IPS-15b (cell line): ENCODE results near the gene MT1H.
"Not testable (repeated sequence)": the region's sequence is repeated elsewhere in the genome, so short reads cannot be mapped to it uniquely, and the experiment has no call there.

ENCODE experiments used
- H3K27me3 ChIP-seq: one replicate; pipeline ENCODE4 v1.6.1; 2013; ENCODE audit warnings: low read length; ENCODE audit not compliant: control insufficient read depth, insufficient read depth
- H3K36me3 ChIP-seq: one replicate; pipeline ENCODE4 v1.6.1; 2013; ENCODE audit warnings: low read length; ENCODE audit not compliant: control insufficient read depth, insufficient read depth
- H3K4me1 ChIP-seq: one replicate; pipeline ENCODE4 v1.6.1; 2013; ENCODE audit warnings: mild to moderate bottlenecking, low read length; ENCODE audit not compliant: control insufficient read depth, insufficient read depth
- H3K4me3 ChIP-seq: one replicate; pipeline ENCODE4 v1.5.1; 2013; ENCODE audit warnings: low read depth, low read length
- H3K9ac ChIP-seq: one replicate; pipeline ENCODE4 v1.6.1; 2013; ENCODE audit warnings: low read depth, mild to moderate bottlenecking, low read length
- H3K9me3 ChIP-seq: one replicate; pipeline ENCODE4 v1.6.1; 2013; ENCODE audit warnings: mild to moderate bottlenecking, low read length; ENCODE audit not compliant: control insufficient read depth, insufficient read depth

The MT1H gene

DNA sequence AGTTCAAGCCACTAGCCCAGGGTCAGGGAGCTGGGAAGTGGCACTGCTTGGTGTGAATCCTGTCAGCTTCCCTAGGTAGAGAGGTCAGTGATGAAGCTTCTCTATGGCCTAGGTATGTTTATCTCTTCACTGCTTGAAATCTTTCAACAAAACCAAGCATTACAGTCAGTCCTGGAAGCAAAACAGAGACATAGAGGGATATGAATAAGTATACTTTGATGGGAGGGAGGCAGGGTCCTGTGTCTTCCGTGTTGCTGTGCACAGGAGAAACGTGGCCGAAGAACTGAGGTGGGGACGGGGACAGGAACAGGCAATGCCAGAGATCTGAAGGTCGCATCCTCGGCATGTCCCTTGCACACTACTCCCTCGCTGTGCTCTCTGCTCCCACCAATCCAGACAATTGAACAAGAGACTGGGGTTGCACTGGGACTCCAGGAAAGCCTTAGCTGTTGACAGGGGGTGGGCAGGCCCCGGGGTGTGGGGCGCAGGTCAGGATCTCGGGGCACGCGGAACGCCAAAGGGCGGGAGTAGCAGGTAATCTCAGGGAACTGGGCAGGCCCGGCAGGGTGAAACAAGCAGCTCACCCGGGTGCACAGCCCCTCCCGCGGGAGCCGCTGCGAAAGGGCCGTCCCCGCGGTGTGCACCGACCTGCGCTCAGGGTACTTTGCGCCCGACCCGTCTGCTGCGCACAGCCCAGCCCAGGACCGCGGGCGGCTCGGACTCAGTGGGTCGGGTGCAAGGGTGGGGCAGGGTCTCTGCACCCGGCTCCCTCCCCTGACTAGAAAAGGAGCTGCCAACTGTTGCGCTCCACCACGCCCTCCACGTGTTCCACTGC is at the start of gene MT1H:
Gene MT1H (plus strand): TSS at position 810 of the 835 bp plus-strand sequence. CDS start 71 bp downstream, outside the sequence.
- H3K9ac ChIP-seq: no peak within 1 kb of the TSS
- no peaks in the 10 kb centered on the region for H3K36me3 ChIP-seq
- no peaks in the 10 kb centered on the region for H3K9me3 ChIP-seq
- H3K4me3 ChIP-seq: peak within 1 kb of the TSS; percentile 48
- peaks cover 97% of the 10 kb centered on the region for H3K27me3 ChIP-seq
- H3K4me1 ChIP-seq: peaks cover 11% of the 10 kb centered on the region

DNA sequence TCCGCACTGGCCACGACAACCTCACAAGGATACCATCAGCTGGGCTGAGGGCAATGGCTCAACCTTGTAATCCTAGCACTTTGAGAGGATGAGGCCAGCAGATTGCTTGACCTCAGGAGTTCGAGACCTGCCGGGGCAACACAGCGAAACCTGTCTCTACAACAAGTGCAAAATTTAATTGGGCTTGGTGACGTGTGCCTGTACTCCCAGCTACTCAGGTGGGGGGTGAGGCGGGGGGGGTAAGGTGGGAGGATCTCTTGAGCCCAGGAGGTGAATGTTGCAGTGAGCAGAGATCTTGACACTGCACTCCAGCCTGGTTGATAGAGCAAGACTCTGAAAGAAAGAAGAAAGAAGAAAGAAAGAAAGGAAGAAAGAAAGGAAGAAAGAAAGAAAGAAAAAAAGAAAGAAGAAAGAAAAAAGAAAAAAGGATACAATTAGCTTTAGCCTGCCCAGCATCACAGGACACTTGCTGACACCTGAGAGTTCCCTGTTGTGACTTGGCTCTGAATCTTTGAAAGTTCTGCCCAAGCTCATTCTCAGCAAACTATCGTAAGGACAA is 49.2 kb upstream of the MT1H start:
- Histone ChIP-seq H3K27me3 (peaks cover 88% of the 10 kb centered on the region), H3K36me3 (no peaks in the 10 kb centered on the region), H3K4me1 (peaks cover 17% of the 10 kb centered on the region), H3K9ac (no peak overlapping the region), H3K9me3 (no peaks in the 10 kb centered on the region), H3K4me3 (no peak overlapping the region)

DNA sequence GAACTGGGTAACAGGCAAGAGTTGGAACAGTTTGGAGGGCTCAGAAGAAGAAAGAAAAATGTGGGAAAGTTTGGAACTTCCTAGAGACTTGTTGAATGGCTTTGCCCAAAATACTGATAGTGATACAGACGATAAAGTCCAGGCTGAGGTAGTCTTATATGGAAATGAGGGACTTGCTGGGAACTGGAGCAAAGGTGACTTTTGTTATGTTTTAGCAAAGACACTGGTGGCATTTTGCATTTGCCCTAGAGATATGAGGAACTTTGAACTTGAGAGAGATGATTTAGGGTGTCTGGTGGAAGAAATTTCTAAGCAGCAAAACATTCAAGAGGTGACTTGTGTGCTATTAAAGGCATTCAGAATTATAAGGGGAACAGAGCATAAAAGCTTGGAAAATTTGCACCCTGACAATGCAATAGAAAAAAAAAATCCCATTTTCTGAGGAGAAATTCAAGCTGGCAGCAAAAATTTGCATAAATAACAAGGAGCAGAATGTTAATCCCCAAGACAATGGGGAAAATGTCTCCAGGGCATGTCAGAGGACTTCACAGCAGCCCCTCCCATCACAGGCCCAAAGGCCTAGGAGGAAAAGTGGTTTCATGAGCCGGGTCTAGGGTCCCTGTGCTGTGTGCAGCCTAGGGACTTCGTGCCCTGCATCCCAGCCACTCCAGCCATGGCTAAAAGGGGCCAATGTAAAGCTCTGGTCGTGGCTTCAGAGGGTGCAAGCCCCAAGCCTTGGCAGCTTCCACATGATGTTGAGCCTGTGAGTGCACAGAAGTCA is 47.8 kb upstream of the MT1H start:
- not testable (repeated sequence) for H3K36me3 ChIP-seq, H3K9me3 ChIP-seq, H3K9ac ChIP-seq, H3K4me3 ChIP-seq
- peaks cover 90% of the 10 kb centered on the region for H3K27me3 ChIP-seq
- H3K4me1 ChIP-seq: peaks cover 20% of the 10 kb centered on the region

DNA sequence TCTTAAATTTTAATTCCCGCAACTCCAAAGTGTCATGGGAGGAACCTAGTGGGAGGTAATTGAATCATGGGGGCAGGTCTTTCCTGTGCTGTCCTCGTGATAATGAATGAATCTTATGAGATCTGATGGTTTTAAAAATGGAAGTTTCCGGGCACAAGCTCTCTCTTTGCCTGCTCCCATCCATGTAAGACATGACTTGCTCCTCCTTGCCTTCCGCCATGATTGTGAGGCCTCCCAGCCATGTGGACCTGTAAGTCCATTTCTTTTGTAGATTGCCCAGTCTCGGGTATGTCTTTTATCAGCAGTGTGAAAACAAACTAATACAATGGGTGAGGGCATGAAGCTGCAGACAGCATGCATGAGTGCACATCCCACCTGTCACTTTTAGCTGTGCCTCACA is 46.4 kb upstream of the MT1H start:
- not testable (repeated sequence) for H3K9ac ChIP-seq, H3K9me3 ChIP-seq, H3K4me3 ChIP-seq, H3K36me3 ChIP-seq
- H3K4me1 ChIP-seq: peaks cover 14% of the 10 kb centered on the region
- H3K27me3 ChIP-seq: peaks cover 86% of the 10 kb centered on the region

DNA sequence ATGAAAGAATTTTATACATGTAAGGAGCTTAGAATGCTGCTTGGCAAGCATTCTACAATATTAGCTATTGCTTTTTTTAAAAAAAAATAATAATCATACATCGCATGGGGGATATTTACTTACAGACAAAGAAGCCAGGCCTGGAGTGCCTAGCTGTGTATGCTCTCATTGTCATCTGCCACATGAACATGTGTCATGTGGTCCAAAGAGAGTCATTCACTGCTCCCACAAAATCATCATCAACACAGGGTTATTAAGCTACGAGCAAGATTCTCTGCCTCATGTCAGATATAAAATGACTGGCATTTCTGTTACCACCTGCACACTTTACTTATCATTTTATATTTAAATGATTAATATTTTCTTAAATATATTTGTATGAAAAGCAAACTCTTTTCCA is 46.0 kb upstream of the MT1H start:
- H3K36me3 ChIP-seq: no peaks in the 10 kb centered on the region
- no peak overlapping the region for H3K9ac ChIP-seq
- H3K4me3 ChIP-seq: no peak overlapping the region
- peaks cover 86% of the 10 kb centered on the region for H3K27me3 ChIP-seq
- H3K9me3 ChIP-seq: no peaks in the 10 kb centered on the region
- peaks cover 14% of the 10 kb centered on the region for H3K4me1 ChIP-seq

DNA sequence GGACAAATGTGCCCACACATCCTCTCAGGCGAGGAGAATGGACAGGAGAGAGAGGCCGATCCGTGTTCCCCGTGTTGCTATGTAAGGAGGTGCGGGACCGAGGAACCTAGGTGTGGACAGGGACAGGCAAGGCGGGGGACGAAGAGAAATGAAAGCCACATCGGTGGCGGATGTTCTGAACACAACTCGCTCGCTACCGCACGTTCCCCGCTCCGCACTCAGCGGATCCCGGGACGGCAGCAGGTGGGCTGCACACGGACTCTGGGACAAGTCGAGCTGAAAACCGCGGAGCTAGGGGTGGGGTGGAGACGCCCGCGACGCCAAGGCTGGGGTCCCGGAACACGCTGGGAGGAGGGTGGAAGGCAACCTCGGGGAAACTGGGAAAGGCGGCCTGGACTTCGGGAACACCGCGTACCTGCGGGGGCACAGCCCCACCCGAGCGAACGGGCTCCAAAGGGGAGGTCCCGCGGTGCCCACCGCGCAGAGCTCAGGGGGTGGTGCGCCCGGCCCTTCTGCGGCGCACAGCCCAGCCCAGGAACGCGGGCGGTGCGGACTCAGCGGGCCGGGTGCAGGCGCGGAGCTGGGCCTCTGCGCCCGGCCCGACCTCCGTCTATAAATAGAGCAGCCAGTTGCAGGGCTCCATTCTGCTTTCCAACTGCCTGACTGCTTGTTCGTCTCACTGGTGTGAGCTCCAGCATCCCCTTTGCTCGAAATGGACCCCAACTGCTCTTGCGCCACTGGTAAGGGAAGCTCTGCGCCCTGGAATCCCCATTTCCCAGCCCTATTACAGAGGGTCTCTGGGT is 44.3 kb upstream of the MT1H start, which contains the start of gene MT1E:
Gene MT1E (plus strand): TSS at position 642 of the 803 bp plus-strand sequence. CDS start 71 bp downstream, at position 713.
- Histone ChIP-seq H3K27me3 (peaks cover 86% of the 10 kb centered on the region), H3K36me3 (no peaks in the 10 kb centered on the region), H3K9ac (peak within 1 kb of the TSS; percentile 24), H3K4me1 (peaks cover 14% of the 10 kb centered on the region), H3K4me3 (peak within 1 kb of the TSS; percentile 67), H3K9me3 (no peaks in the 10 kb centered on the region)

DNA sequence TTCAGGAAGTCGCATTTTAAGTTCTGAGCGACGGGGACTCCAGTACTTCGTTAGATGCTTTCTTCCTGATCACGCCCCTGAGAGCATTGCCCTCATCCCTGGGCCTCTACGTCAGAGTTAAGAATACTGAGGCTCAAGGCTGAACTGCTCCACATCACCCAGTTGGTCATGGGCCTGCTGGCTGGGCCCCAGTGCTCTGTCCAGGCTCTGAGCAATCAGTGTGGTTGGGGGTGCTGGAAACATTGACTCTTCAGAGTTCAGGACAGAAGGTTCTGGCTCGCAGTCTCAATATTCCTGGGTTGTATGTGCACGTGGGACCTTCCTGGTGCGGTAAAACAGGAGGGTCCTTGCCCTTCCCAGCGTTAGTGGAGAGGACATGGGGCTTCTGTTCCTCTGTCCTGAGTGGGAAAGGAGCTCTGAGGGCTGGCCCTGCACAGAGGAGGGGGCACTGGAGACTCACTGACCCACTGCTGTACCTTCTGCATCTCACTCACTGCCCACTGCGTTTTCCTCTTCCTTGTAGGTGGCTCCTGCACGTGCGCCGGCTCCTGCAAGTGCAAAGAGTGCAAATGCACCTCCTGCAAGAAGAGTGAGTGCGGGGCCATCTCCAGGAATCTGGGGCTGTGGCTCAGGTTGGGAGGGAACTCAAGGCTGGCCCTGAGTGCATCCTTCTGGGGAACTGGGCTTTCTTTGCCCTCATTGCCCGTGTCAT is 43.5 kb upstream of the MT1H start:
- H3K9me3 ChIP-seq: no peaks in the 10 kb centered on the region
- peak overlapping the region; percentile 67 for H3K4me3 ChIP-seq
- H3K27me3 ChIP-seq: peaks cover 91% of the 10 kb centered on the region
- H3K4me1 ChIP-seq: peaks cover 14% of the 10 kb centered on the region
- H3K9ac ChIP-seq: no peak overlapping the region
- no peaks in the 10 kb centered on the region for H3K36me3 ChIP-seq

DNA sequence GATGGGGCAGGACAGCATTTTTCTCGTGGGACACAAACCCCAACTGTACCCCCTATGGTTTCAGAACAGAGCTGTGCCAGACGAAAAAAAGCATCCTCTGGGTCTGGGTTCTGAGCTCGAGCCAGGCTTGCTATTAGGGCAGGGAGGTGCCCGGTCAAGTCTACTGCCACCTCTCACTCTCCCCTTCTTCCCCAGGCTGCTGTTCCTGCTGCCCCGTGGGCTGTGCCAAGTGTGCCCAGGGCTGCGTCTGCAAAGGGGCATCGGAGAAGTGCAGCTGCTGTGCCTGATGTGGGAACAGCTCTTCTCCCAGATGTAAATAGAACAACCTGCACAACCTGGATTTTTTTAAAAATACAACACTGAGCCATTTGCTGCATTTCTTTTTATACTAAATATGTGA is 42.9 kb upstream of the MT1H start:
- Histone ChIP-seq H3K27me3 (peaks cover 93% of the 10 kb centered on the region), H3K9me3 (no peaks in the 10 kb centered on the region), H3K4me1 (peaks cover 8% of the 10 kb centered on the region), H3K36me3 (no peaks in the 10 kb centered on the region), H3K9ac (no peak overlapping the region), H3K4me3 (peak overlapping the region; percentile 67)

DNA sequence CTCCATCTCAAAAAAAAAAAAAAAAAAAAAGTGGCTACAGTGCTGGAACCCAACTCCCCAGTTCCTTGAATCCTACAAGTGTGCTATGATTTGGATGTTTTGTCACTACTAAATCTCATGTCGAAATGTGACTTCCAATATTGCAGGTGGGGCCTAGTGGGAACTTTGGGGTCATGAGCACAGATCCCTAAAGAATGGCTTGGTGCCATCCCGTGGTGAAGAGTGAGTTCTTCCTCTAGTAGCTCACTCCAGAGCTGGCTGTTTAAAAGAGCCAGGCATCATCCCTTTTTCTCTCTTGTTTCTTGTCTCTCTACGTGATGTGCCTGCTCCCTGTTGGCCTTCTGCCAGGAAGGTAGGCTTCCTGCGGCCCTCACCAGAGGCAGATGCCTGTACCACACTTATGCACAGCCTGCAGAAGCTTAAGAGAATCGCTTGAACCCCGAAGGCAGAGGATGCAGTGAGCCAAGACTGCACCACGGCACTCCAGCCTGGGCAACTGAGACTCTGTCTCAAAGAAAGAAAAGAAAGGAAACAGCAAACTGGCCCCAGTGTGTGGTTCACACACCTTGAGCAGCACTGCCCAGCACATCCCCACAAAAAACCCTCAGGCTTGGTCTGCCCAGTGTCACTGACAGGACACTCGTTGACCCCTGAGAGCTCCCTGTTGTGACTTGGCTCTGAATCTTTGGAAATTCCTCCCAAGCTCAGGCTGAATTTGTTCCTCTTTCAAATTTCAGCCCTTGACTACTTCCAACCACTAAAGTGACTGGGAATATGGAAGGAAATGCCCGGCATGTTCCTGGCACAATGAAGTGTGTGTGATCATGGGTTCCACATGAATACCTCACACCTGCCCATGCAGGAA is 40.9 kb upstream of the MT1H start:
- Histone ChIP-seq H3K9me3 (no peaks in the 10 kb centered on the region), H3K27me3 (peaks cover 96% of the 10 kb centered on the region), H3K4me1 (peaks cover 3% of the 10 kb centered on the region), H3K36me3 (no peaks in the 10 kb centered on the region), H3K9ac (no peak overlapping the region), H3K4me3 (no peak overlapping the region)

DNA sequence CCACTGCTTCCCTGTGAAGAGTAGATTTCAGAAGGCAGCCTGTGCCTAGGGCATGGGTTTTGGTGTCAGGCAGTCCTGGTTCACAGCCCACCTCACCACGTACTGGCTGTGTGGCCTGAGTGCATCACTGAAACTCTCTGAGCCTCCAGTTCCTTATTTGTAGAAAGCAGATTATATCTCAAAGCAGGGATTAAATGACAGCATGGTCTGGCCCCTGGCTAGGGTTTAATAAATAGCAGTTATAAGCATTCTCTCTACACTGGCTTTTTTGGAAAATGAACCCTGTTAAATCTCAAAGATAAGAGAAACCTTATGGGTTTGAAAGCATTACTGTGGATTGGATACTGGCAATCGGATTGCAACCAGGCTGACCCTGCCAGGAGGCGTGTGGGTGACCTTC is 40.1 kb upstream of the MT1H start:
- H3K27me3 ChIP-seq: peaks cover 96% of the 10 kb centered on the region

More for the DNA sequence above, 40.1 kb upstream of the MT1H start:
- H3K36me3 ChIP-seq: no peaks in the 10 kb centered on the region
- no peaks in the 10 kb centered on the region for H3K9me3 ChIP-seq
- H3K4me3 ChIP-seq: no peak overlapping the region
- H3K4me1 ChIP-seq: peaks cover 3% of the 10 kb centered on the region
- H3K9ac ChIP-seq: no peak overlapping the region
